Neural cell (in vitro differentiated cells): Measurements from ENCODE around the gene KIAA0586.

Experiments used
- EP300 ChIP-seq: fragments of 450-650 bp; conservative IDR thresholded peaks from 2 replicates; pipeline ENCODE4 v1.6.1; 2014; ENCODE audit warnings: antibody characterized with exemption, mild to moderate bottlenecking, moderate library complexity; ENCODE audit not compliant: poor library complexity, severe bottlenecking
- EZH2 ChIP-seq: fragments of 200-600, 300-800 bp; shearing (Covaris generic), sonication (generic); IDR thresholded peaks from 2 replicates; pipeline ENCODE4 v1.6.1; 2014; ENCODE audit warnings: antibody characterized with exemption, low read length, borderline replicate concordance, mild to moderate bottlenecking; ENCODE audit not compliant: insufficient read depth, poor library complexity, severe bottlenecking
- MXI1 ChIP-seq: fragments of 450-650 bp; conservative IDR thresholded peaks from 2 replicates; pipeline ENCODE4 v1.6.1; 2014; ENCODE audit warnings: antibody characterized with exemption, mild to moderate bottlenecking; ENCODE audit not compliant: poor library complexity, severe bottlenecking
- POLR2AphosphoS5 ChIP-seq: IDR thresholded peaks from 2 replicates; pipeline ENCODE4 v1.6.1; 2012
- RAD21 ChIP-seq: fragments of 450-650 bp; conservative IDR thresholded peaks from 2 replicates; pipeline ENCODE4 v1.6.1; 2014; ENCODE audit warnings: antibody characterized with exemption, mild to moderate bottlenecking, moderate library complexity
- SMC3 ChIP-seq: fragments of 450-650 bp; conservative IDR thresholded peaks from 2 replicates; pipeline ENCODE4 v1.6.1; 2014; ENCODE audit warnings: antibody characterized with exemption, mild to moderate bottlenecking, moderate library complexity; ENCODE audit not compliant: poor library complexity
- TAF1 ChIP-seq: IDR thresholded peaks from 2 replicates; pipeline ENCODE4 v1.6.1; 2012; ENCODE audit warnings: low read depth
- TF ChIP-seq, protein P1 (sequence below): fragments of 450-650 bp; IDR thresholded peaks from 2 replicates; pipeline ENCODE4 v1.5.1; 2014; ENCODE audit warnings: antibody characterized with exemption, mild to moderate bottlenecking, moderate library complexity; ENCODE audit not compliant: poor library complexity, severe bottlenecking

DNA sequence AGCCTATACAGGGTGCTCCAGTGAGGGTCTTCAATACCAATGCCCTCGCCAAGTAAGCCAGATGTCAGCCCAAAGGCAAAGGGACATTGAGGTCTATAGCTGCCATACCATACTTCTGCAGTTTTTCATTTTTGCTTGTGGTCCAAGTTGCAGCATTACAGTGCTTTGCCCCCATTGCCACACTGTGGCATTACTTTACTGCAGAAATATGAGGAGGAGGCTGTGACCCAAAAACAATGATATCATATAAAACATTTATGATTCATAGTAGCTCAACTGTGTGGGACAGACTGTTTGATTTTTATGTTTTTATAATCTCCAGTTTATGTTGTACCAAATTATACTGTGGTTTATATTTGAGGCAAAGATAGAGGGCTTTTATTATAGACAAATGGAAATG lies 64.1 kb downstream of the KIAA0586 start:
- TF ChIP-seq EZH2: no peak
- TF ChIP-seq, protein P1, sequence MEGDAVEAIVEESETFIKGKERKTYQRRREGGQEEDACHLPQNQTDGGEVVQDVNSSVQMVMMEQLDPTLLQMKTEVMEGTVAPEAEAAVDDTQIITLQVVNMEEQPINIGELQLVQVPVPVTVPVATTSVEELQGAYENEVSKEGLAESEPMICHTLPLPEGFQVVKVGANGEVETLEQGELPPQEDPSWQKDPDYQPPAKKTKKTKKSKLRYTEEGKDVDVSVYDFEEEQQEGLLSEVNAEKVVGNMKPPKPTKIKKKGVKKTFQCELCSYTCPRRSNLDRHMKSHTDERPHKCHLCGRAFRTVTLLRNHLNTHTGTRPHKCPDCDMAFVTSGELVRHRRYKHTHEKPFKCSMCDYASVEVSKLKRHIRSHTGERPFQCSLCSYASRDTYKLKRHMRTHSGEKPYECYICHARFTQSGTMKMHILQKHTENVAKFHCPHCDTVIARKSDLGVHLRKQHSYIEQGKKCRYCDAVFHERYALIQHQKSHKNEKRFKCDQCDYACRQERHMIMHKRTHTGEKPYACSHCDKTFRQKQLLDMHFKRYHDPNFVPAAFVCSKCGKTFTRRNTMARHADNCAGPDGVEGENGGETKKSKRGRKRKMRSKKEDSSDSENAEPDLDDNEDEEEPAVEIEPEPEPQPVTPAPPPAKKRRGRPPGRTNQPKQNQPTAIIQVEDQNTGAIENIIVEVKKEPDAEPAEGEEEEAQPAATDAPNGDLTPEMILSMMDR: no peak
- TF ChIP-seq POLR2AphosphoS5: no peak
- no peak for TF ChIP-seq EP300
- no peak for TF ChIP-seq TAF1
- no peak for TF ChIP-seq MXI1
- TF ChIP-seq RAD21: no peak
- TF ChIP-seq SMC3: no peak
